Spleen (tissue), 11 donors: Measurements from ENCODE around the gene NOL3. TPM values are rescaled to one million over a fixed set of nuclear protein-coding genes. Genes with fewer than 3 reads are reported as not detected.

Source experiments
- DNase-seq: peaks from one replicate; pipeline ENCODE4 v3.0.0-alpha.2; 2020
- H3K27ac ChIP-seq, 8 donors: fragments of 200-600 bp; sonication (generic) in 7 of 8; 1 replicate in 4 of 8; 2 replicates in 4 of 8; pipeline versions ENCODE4 v1.5.0 to v1.8.0; 2016 to 2021; ENCODE audit warnings: inconsistent platforms in 4 of 8, mild to moderate bottlenecking in 4 of 8, moderate library complexity in 1 of 8
- H3K27me3 ChIP-seq, 7 donors: fragments of 200-600 bp; sonication (generic) in 6 of 7; replicated peaks in 1 of 7; 1 replicate in 4 of 7; 2 replicates in 3 of 7; pipeline versions ENCODE4 v1.5.0 to v1.8.0; 2016 to 2021; ENCODE audit warnings: inconsistent platforms in 3 of 7, mild to moderate bottlenecking in 1 of 7
- H3K36me3 ChIP-seq, 6 donors: fragments of 200-600 bp; sonication (generic) in 5 of 6; 1 replicate in 4 of 6; 2 replicates in 2 of 6; pipeline versions ENCODE4 v1.5.0 to v1.8.0; 2016 to 2021; ENCODE audit warnings: inconsistent platforms in 2 of 6
- H3K4me1 ChIP-seq, 6 donors: fragments of 200-600 bp; sonication (generic) in 5 of 6; 1 replicate in 3 of 6; 2 replicates in 3 of 6; pipeline versions ENCODE4 v1.5.0 to v1.8.0; 2016 to 2021; ENCODE audit warnings: inconsistent platforms in 3 of 6
- H3K4me3 ChIP-seq, 8 donors: fragments of 200-600 bp; sonication (generic) in 7 of 8; 1 replicate in 4 of 8; 2 replicates in 4 of 8; pipeline versions ENCODE4 v1.5.0 to v1.8.0; 2016 to 2021; ENCODE audit warnings: inconsistent platforms in 4 of 8, mild to moderate bottlenecking in 4 of 8, moderate library complexity in 2 of 8
- H3K9me3 ChIP-seq, 8 donors: fragments of 200-600 bp; sonication (generic) in 7 of 8; 1 replicate in 4 of 8; 2 replicates in 4 of 8; pipeline versions ENCODE4 v1.5.0 to v1.8.0; 2016 to 2021; ENCODE audit warnings: inconsistent platforms in 4 of 8
- POLR2A ChIP-seq, 3 donors: fragments of 450-650 bp; IDR thresholded peaks; one replicate each; pipeline ENCODE4 v1.5.1; 2017; ENCODE audit warnings: antibody characterized with exemption in 3 of 3, mild to moderate bottlenecking in 1 of 3
- POLR2AphosphoS5 ChIP-seq, 3 donors: sonication (generic); formaldehyde crosslinking; IDR thresholded peaks; one replicate each; pipeline ENCODE4 v1.5.1; 2017; ENCODE audit warnings: antibody characterized with exemption in 3 of 3
- WGBS, 5 donors: extraction: QIAGEN DNeasy Blood & Tissue Kit in 3 of 5; methylation state at CpG; one replicate each; pipeline versions ENCODE4 v1.1.5 to v1.1.7; 2013 to 2018; 5-methylcytosine and 5-hydroxymethylcytosine counted together
- intact Hi-C: fragments of 100-400 bp; cut with DNase I; formaldehyde crosslinking; loops from one replicate; pipeline ENCODE4 v1.15.0; 2023; ENCODE audit warnings: low total_unique reads
- polyA plus RNA-seq, 3 donors: library from polyadenylated mRNA; stranded (reverse); fragments of 200-250 nt; gene quantifications; one replicate each; pipeline ENCODE4 v1.2.1, GENCODE V29; 2013
- total RNA-seq, 7 donors: library from RNA; depleted of rRNA in 3 of 7; stranded (reverse); fragments of >200 nt in 3 of 7; fragmentation: NEBNext Ultra II Directional in 4 of 7; extraction: Animal tissue kit (Norgen Biotek cat#: 25700) in 4 of 7; gene quantifications; one replicate each; pipeline versions ENCODE4 v1.1.0 to v1.2.1, GENCODE V29; 2016 to 2021
- TF ChIP-seq, protein P1 (sequence below), 11 experiments: fragments of 200-600 bp in 7 of 11; fragments of 450-650 bp in 4 of 11; sonication (generic) in 4 of 11; IDR thresholded peaks in 8 of 11; conservative IDR thresholded peaks in 3 of 11; 1 replicate in 7 of 11; 2 replicates in 4 of 11; pipeline versions ENCODE4 v1.4.0 to v1.8.0; 2016 to 2021; ENCODE audit warnings: antibody characterized with exemption in 11 of 11, inconsistent platforms in 4 of 11, mild to moderate bottlenecking in 1 of 11
- donor health status: healthy with polysubstance abuse.
- donor health status: DM: no; HTN: no; CAD: no; lungs with moderate emphysema.
- donor health status: DM: no; HTN: no; CAD: no.
- donor health status: Bipolar disorder and iron deficiency.
- donor health status: healthy.
- donor health status: DM: no; HTN: no; CAD: no.
- donor health status: DM: yes; HTN: yes; CAD: no.

NOL3 gene
- total and polyA plus RNA-seq, 10 donors: 8.2 to 14.2 (median 12.7) TPM

DNA sequence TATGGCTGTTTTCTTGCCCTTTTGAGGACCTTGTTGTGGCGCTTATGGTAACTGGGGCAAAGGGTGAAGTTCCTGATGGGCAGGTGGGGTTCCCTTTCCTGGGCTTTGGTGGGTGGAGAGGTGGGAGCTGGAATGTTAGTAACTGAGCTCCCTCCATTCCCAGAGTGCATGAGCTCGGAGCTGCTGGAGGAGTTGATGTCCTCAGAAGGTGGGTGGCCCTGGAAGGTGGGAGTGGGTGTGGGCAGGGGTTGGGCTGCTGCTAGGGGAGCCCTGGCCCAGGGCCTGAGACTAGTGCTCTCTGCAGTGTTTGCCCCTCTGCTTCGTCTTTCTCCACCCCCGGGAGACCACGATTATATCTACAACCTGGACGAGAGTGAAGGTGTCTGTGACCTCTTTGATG, 27.4 kb downstream of the NOL3 start:
- TF ChIP-seq, protein P1, sequence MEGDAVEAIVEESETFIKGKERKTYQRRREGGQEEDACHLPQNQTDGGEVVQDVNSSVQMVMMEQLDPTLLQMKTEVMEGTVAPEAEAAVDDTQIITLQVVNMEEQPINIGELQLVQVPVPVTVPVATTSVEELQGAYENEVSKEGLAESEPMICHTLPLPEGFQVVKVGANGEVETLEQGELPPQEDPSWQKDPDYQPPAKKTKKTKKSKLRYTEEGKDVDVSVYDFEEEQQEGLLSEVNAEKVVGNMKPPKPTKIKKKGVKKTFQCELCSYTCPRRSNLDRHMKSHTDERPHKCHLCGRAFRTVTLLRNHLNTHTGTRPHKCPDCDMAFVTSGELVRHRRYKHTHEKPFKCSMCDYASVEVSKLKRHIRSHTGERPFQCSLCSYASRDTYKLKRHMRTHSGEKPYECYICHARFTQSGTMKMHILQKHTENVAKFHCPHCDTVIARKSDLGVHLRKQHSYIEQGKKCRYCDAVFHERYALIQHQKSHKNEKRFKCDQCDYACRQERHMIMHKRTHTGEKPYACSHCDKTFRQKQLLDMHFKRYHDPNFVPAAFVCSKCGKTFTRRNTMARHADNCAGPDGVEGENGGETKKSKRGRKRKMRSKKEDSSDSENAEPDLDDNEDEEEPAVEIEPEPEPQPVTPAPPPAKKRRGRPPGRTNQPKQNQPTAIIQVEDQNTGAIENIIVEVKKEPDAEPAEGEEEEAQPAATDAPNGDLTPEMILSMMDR (IDR thresholded peaks at IDR 0.05 in 8 of 11, conservative IDR thresholded peaks at IDR 0.05 in 3 of 11): no peak
- no peak for TF ChIP-seq POLR2A (IDR thresholded peaks at IDR 0.05)
- no peak for TF ChIP-seq POLR2AphosphoS5 (IDR thresholded peaks at IDR 0.05)
- H3K27ac ChIP-seq: peak overlapping the region in 2 of 8 donors; percentile 21 to 33
- no peak for DNase-seq
- no peaks in the 10 kb centered on the region for H3K9me3 ChIP-seq
- H3K4me1 ChIP-seq: peaks cover 15 to 67% (median 35%) of the 10 kb centered on the region in 6 donors
- intact Hi-C loops: no loop called here
- no peak overlapping the region for H3K4me3 ChIP-seq
- 72 to 85% (median 79%) methylated on average over 5 to 6 of the region's 6 CpGs for WGBS, 5 donors
- no peaks in the 10 kb centered on the region for H3K27me3 ChIP-seq
- H3K36me3 ChIP-seq: peaks cover 0 to 98% (median 80%) of the 10 kb centered on the region in 6 donors

DNA sequence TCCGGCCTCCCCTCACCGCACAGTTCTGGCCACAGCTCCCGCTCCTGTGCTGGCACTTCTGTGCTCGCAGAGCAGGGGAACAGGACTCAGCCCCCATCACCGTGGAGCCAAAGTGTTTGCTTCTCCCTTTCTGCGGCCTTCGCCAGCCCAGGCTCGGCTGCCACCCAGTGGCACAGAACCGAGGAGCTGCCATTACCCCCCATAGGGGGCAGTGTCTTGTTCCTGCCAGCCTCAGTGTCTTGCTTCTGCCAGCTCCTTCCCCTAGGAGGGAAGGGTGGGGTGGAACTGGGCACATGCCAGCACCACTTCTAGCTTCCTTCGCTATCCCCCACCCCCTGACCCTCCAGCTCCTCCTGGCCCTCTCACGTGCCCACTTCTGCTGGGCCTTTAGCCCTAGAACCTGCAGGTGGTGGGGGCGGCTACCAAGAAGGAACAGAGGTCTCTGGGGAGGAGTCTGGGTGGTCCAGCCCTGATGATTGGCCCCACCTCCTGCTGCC, 27.9 kb downstream of the NOL3 start:
- intact Hi-C loops: no loop called here

DNA sequence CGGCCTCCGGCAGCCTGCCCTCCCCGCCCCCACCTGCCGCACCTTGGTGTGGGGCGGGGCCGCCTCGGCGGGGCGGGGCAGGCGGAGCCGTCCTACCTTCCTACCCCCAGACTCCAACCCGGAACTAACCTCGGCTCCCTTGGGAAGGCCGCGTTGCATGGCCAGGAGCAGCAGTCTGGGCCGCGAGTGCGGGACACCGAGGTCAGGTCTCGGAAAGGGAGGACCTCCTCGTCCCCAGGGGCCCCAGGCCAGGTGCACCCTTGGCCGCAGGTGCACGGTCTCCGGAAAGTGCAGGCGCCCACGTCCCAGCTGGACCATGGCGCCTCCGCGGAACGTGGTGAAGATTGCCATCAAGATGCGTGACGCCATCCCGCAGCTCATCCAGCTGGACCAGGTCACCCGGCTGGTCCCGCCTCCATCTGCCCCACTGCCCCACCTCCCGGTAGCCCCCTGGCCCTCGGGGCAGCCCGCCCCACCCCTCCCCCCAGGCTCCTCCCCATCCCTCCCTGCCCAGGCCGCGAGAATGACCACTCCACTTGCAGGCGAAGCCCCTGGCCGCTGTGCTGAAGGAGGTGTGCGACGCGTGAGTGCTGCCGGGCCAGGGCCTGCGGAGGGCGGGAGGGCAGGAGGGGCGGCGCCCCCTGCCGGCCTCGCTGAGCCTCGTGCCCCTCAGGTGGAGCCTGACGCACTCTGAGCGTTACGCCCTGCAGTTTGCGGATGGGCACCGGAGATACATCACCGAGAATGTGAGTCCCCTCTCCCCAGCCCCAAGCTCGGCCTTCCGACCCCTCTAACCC, 28.9 kb downstream of the NOL3 start, which contains the start of gene ELMO3:
Gene ELMO3, plus strand, starts transcription at position 121 of the 797 bp plus-strand sequence. Its CDS starts 196 bp downstream, at position 317.
- Histone ChIP-seq H3K27ac (peak within 1 kb of the TSS in 2 of 8 donors; percentile 21 to 33), H3K27me3 (no peaks in the 10 kb centered on the region), H3K36me3 (peaks cover 0 to 100% (median 90%) of the 10 kb centered on the region in 6 donors), H3K9me3 (no peaks in the 10 kb centered on the region), H3K4me3 (peak within 1 kb of the TSS in 1 of 8 donors; percentile 4), H3K4me1 (peaks cover under 1 to 58% (median 20%) of the 10 kb centered on the region in 6 donors)
- WGBS, 5 donors: 68 to 87% (median 83%) methylated on average over 42 to 61 of the region's 61 CpGs
- DNase-seq: no peak
- peak in 2 of 3 donors; percentile 45 to 63 for TF ChIP-seq POLR2AphosphoS5 (IDR thresholded peaks at IDR 0.05)
- TF ChIP-seq POLR2A (IDR thresholded peaks at IDR 0.05): no peak
- TF ChIP-seq, protein P1 (IDR thresholded peaks at IDR 0.05 in 8 of 11, conservative IDR thresholded peaks at IDR 0.05 in 3 of 11): peak in 3 of 11 experiments; percentile 13 to 34 (median 22)
- intact Hi-C loops: no loop called here

More for the DNA sequence above, 27.9 kb downstream of the NOL3 start:
- Histone ChIP-seq H3K4me1 (peaks cover 10 to 61% (median 29%) of the 10 kb centered on the region in 6 donors), H3K27me3 (no peaks in the 10 kb centered on the region), H3K9me3 (no peaks in the 10 kb centered on the region), H3K4me3 (no peak overlapping the region), H3K36me3 (peaks cover 0 to 100% (median 86%) of the 10 kb centered on the region in 6 donors), H3K27ac (peak overlapping the region in 2 of 8 donors; percentile 21 to 33)
- WGBS, 5 donors: 58 to 77% (median 68%) methylated on average over 8 to 12 of the region's 12 CpGs
- no peak for DNase-seq
- TF ChIP-seq, protein P1 (IDR thresholded peaks at IDR 0.05 in 8 of 11, conservative IDR thresholded peaks at IDR 0.05 in 3 of 11): peak in 9 of 11 experiments; percentile 15 to 68 (median 55)
- TF ChIP-seq POLR2A (IDR thresholded peaks at IDR 0.05) (no peak), POLR2AphosphoS5 (IDR thresholded peaks at IDR 0.05) (peak in 2 of 3 donors; percentile 59 to 71)

DNA sequence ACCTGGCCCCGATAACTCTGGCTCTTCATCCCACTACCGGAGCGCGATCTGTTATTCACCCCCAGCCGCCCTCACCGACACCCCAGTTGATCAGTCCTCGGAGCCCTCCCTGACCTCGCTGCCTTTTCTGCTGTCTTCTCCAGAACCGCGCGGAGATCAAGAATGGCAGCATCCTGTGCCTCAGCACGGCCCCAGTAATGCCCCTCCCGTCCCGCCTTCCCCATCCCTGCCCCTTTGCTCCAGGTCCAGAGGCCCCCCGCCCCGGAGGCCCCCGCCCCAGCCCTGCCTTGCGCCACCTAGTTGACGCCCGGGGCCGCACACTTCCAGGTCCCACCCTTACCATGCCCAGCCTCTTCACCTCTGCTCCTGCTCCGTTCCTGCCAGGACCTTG, 29.5 kb downstream of the NOL3 start:
- no peak for DNase-seq
- H3K27me3 ChIP-seq: no peaks in the 10 kb centered on the region
- intact Hi-C loops: no loop called here
- peaks cover 0 to 58% (median 17%) of the 10 kb centered on the region in 6 donors for H3K4me1 ChIP-seq
- H3K27ac ChIP-seq: no peak overlapping the region
- H3K4me3 ChIP-seq: peak overlapping the region in 1 of 8 donors; percentile 4
- 62 to 78% (median 71%) methylated on average over 22 of the region's 22 CpGs for WGBS, 5 donors
- no peaks in the 10 kb centered on the region for H3K9me3 ChIP-seq
- TF ChIP-seq, protein P1 (IDR thresholded peaks at IDR 0.05 in 8 of 11, conservative IDR thresholded peaks at IDR 0.05 in 3 of 11): peak in 1 of 11 experiments; percentile 20
- TF ChIP-seq POLR2A (IDR thresholded peaks at IDR 0.05): no peak
- peaks cover 0 to 100% (median 85%) of the 10 kb centered on the region in 6 donors for H3K36me3 ChIP-seq
